ENCODE measurements around the gene SLC28A3.

Gene SLC28A3

DNA sequence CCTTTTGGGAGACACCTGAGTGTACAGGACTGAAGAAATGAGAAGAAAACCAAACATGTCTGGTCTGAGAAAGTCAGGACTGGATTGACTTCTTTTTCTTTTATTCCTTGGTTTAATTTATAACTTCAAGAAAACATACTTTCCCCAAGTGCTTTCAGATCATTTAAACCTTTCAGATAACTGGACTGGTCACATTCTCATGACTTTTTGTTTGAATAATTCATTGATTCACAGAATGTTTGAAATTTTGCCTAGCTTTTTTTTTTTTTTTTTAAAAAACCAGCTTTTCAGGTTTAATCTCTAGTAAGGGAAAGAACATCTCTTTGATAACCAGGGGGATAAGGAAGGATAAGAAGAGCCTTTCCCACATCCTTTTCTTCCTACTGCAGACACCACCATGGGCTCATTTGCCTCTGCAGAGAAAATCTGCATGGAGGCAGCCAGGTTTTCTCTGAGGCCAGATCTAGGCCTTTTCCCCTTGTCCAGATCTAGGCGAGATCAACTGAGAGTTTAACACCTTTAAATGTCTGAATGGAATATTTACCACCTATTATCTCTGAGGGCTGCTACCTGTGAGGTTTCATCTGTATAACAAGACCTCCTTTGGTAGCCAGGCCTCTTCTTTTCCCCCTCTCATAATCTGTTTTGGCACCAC is 45.0 kb upstream of the SLC28A3 start:
- Histone ChIP-seq H3K36me3 (ENCODE audit: control insufficient read depth in 1 of 2, insufficient read depth in 2 of 2, low read depth in 1 of 2, low read length in 2 of 2) (no peaks in the 10 kb centered on the region), H2BK5ac (ENCODE audit: low read depth, low read length, poor library complexity, severe bottlenecking) (no peak overlapping the region), H3K4me2 (ENCODE audit: low read length, poor library complexity, severe bottlenecking) (no peak overlapping the region), H2BK120ac (ENCODE audit: low read depth, low read length) (no peak overlapping the region), H3K9ac (ENCODE audit: low read length) (no peak overlapping the region), H3K27ac (ENCODE audit: low read length, poor library complexity, severe bottlenecking) (no peak overlapping the region), H3K14ac (ENCODE audit: low read length in 2 of 2) (no peak overlapping the region), H2AFZ (ENCODE audit: low read depth, low read length) (no peak overlapping the region), H3K18ac (ENCODE audit: low read depth in 1 of 2, low read length in 2 of 2) (no peak overlapping the region), H4K8ac (ENCODE audit: low read length) (no peak overlapping the region), H3K9me3 (ENCODE audit: control insufficient read depth, low read length) (no peaks in the 10 kb centered on the region), H2AK5ac (ENCODE audit: low read length, severe bottlenecking) (no peak overlapping the region), H3K4ac (ENCODE audit: low read depth in 1 of 2, low read length in 2 of 2) (no peak overlapping the region), H3K4me3 (ENCODE audit: insufficient read depth in 1 of 2, low read depth in 1 of 2, low read length in 2 of 2) (no peak overlapping the region), H3K27me3 (ENCODE audit: control insufficient read depth in 1 of 2, insufficient read depth in 1 of 2, low read length in 2 of 2) (no peaks in the 10 kb centered on the region), H2BK12ac (ENCODE audit: low read length in 2 of 2) (no peak overlapping the region), H3K79me1 (replicated peaks; ENCODE audit: low read length, poor library complexity, severe bottlenecking) (no peaks in the 10 kb centered on the region), H3K23ac (ENCODE audit: low read length in 2 of 2) (no peak overlapping the region), H4K91ac (ENCODE audit: low read length) (no peak overlapping the region), H3K4me1 (ENCODE audit: control insufficient read depth, insufficient read depth, low read depth, low read length) (no peaks in the 10 kb centered on the region), H2BK15ac (ENCODE audit: low read depth, poor library complexity, severe bottlenecking) (no peak overlapping the region)
- DNase-seq, result no peak
- no CpG with 5 or more reads among the region's 1 CpG for WGBS

DNA sequence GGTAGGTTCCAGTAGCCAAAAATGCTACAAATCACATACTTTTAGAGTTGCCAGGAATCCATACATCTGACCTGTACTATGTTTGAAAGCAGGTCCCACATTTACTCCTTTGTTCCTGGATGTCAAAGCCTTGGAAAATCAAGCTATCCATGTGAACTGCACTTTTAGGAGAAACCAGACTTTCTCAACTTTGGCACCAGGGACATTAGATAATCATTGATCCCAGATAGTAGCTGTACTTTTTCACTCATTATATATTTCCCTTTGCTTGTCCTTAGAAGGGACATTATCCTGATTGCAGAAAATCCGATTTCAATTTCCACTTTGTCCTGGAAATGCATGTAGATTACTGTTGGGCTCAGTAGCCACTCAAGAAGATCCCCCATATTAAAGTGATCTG is 44.1 kb upstream of the SLC28A3 start:
- Histone ChIP-seq H3K4me3 (ENCODE audit: insufficient read depth in 1 of 2, low read depth in 1 of 2, low read length in 2 of 2) (no peak overlapping the region), H2BK120ac (ENCODE audit: low read depth, low read length) (no peak overlapping the region), H2AK5ac (ENCODE audit: low read length, severe bottlenecking) (no peak overlapping the region), H3K4me1 (ENCODE audit: control insufficient read depth, insufficient read depth, low read depth, low read length) (no peaks in the 10 kb centered on the region), H3K18ac (ENCODE audit: low read depth in 1 of 2, low read length in 2 of 2) (no peak overlapping the region), H4K91ac (ENCODE audit: low read length) (no peak overlapping the region), H3K9me3 (ENCODE audit: control insufficient read depth, low read length) (no peaks in the 10 kb centered on the region), H3K4me2 (ENCODE audit: low read length, poor library complexity, severe bottlenecking) (no peak overlapping the region), H4K8ac (ENCODE audit: low read length) (no peak overlapping the region), H2BK15ac (ENCODE audit: low read depth, poor library complexity, severe bottlenecking) (no peak overlapping the region), H3K27ac (ENCODE audit: low read length, poor library complexity, severe bottlenecking) (no peak overlapping the region), H2BK5ac (ENCODE audit: low read depth, low read length, poor library complexity, severe bottlenecking) (no peak overlapping the region), H3K27me3 (ENCODE audit: control insufficient read depth in 1 of 2, insufficient read depth in 1 of 2, low read length in 2 of 2) (no peaks in the 10 kb centered on the region), H2BK12ac (ENCODE audit: low read length in 2 of 2) (no peak overlapping the region), H3K9ac (ENCODE audit: low read length) (no peak overlapping the region), H3K23ac (ENCODE audit: low read length in 2 of 2) (no peak overlapping the region), H2AFZ (ENCODE audit: low read depth, low read length) (no peak overlapping the region), H3K14ac (ENCODE audit: low read length in 2 of 2) (no peak overlapping the region), H3K79me1 (replicated peaks; ENCODE audit: low read length, poor library complexity, severe bottlenecking) (no peaks in the 10 kb centered on the region), H3K4ac (ENCODE audit: low read depth in 1 of 2, low read length in 2 of 2) (no peak overlapping the region), H3K36me3 (ENCODE audit: control insufficient read depth in 1 of 2, insufficient read depth in 2 of 2, low read depth in 1 of 2, low read length in 2 of 2) (no peaks in the 10 kb centered on the region)
- no peak for DNase-seq
- WGBS, result 100% methylated on average over 1 of the region's 1 CpG

DNA sequence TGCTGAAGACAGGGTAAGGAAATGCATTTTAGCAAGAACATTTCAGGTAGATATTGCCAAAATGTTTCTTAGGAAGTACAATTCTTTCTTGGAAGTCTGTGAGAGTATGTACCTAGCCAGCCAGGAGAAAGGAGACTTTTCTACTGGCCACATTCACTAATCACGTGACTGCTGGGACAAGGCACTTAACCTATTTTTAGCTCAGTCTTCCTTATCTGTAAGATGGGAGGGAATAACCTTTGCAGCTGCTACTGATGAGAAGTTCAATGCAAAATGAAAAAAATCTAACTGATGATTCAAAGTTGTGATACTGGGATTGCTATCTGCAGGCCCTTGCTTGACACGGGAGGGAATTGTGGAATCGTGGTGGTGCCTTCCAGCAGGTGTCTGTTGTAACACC is 42.6 kb upstream of the SLC28A3 start:
- Histone ChIP-seq H2AK5ac (ENCODE audit: low read length, severe bottlenecking) (no peak overlapping the region), H3K23ac (ENCODE audit: low read length in 2 of 2) (no peak overlapping the region), H3K27me3 (ENCODE audit: control insufficient read depth in 1 of 2, insufficient read depth in 1 of 2, low read length in 2 of 2) (no peaks in the 10 kb centered on the region), H3K36me3 (ENCODE audit: control insufficient read depth in 1 of 2, insufficient read depth in 2 of 2, low read depth in 1 of 2, low read length in 2 of 2) (no peaks in the 10 kb centered on the region), H3K18ac (ENCODE audit: low read depth in 1 of 2, low read length in 2 of 2) (no peak overlapping the region), H2BK15ac (ENCODE audit: low read depth, poor library complexity, severe bottlenecking) (no peak overlapping the region), H3K9me3 (ENCODE audit: control insufficient read depth, low read length) (no peaks in the 10 kb centered on the region), H2BK120ac (ENCODE audit: low read depth, low read length) (no peak overlapping the region), H3K14ac (ENCODE audit: low read length in 2 of 2) (no peak overlapping the region), H3K9ac (ENCODE audit: low read length) (no peak overlapping the region), H4K91ac (ENCODE audit: low read length) (no peak overlapping the region), H3K79me1 (replicated peaks; ENCODE audit: low read length, poor library complexity, severe bottlenecking) (no peaks in the 10 kb centered on the region), H3K4me1 (ENCODE audit: control insufficient read depth, insufficient read depth, low read depth, low read length) (no peaks in the 10 kb centered on the region), H3K4me2 (ENCODE audit: low read length, poor library complexity, severe bottlenecking) (no peak overlapping the region), H3K4ac (ENCODE audit: low read depth in 1 of 2, low read length in 2 of 2) (no peak overlapping the region), H2BK12ac (ENCODE audit: low read length in 2 of 2) (no peak overlapping the region), H3K4me3 (ENCODE audit: insufficient read depth in 1 of 2, low read depth in 1 of 2, low read length in 2 of 2) (no peak overlapping the region), H4K8ac (ENCODE audit: low read length) (no peak overlapping the region), H3K27ac (ENCODE audit: low read length, poor library complexity, severe bottlenecking) (no peak overlapping the region), H2BK5ac (ENCODE audit: low read depth, low read length, poor library complexity, severe bottlenecking) (no peak overlapping the region), H2AFZ (ENCODE audit: low read depth, low read length) (no peak overlapping the region)
- 75% methylated on average over 2 of the region's 3 CpGs for WGBS
- DNase-seq, result no peak

DNA sequence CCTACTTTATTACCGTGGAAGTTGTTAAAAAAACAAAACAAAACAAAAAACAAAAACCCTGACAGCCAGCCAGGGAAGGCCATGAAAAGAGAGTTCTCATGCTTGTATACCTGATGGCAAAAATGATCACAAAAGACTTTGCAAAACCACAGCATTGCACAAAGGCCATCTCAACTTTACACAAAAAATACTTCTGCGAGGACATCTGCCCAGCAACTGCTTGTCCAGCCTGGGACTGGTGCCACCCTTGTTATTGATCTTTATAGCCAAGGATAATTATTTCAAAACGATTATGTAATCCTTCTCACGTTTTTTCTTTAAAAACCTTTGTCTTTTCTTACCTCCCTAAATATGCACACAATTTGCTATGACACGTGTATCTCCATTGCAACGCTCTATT is 42.2 kb upstream of the SLC28A3 start:
- 91% methylated on average over 5 of the region's 6 CpGs for WGBS
- Histone ChIP-seq H2BK15ac (ENCODE audit: low read depth, poor library complexity, severe bottlenecking) (no peak overlapping the region), H3K27me3 (ENCODE audit: control insufficient read depth in 1 of 2, insufficient read depth in 1 of 2, low read length in 2 of 2) (no peaks in the 10 kb centered on the region), H3K4me2 (ENCODE audit: low read length, poor library complexity, severe bottlenecking) (no peak overlapping the region), H2AK5ac (ENCODE audit: low read length, severe bottlenecking) (no peak overlapping the region), H3K23ac (ENCODE audit: low read length in 2 of 2) (no peak overlapping the region), H3K14ac (ENCODE audit: low read length in 2 of 2) (no peak overlapping the region), H4K91ac (ENCODE audit: low read length) (no peak overlapping the region), H3K9ac (ENCODE audit: low read length) (no peak overlapping the region), H3K18ac (ENCODE audit: low read depth in 1 of 2, low read length in 2 of 2) (no peak overlapping the region), H2AFZ (ENCODE audit: low read depth, low read length) (no peak overlapping the region), H3K4ac (ENCODE audit: low read depth in 1 of 2, low read length in 2 of 2) (no peak overlapping the region), H3K79me1 (replicated peaks; ENCODE audit: low read length, poor library complexity, severe bottlenecking) (no peaks in the 10 kb centered on the region), H3K27ac (ENCODE audit: low read length, poor library complexity, severe bottlenecking) (no peak overlapping the region), H2BK12ac (ENCODE audit: low read length in 2 of 2) (no peak overlapping the region), H3K4me3 (ENCODE audit: insufficient read depth in 1 of 2, low read depth in 1 of 2, low read length in 2 of 2) (no peak overlapping the region), H3K9me3 (ENCODE audit: control insufficient read depth, low read length) (no peaks in the 10 kb centered on the region), H2BK120ac (ENCODE audit: low read depth, low read length) (no peak overlapping the region), H4K8ac (ENCODE audit: low read length) (no peak overlapping the region), H3K4me1 (ENCODE audit: control insufficient read depth, insufficient read depth, low read depth, low read length) (no peaks in the 10 kb centered on the region), H3K36me3 (ENCODE audit: control insufficient read depth in 1 of 2, insufficient read depth in 2 of 2, low read depth in 1 of 2, low read length in 2 of 2) (no peaks in the 10 kb centered on the region), H2BK5ac (ENCODE audit: low read depth, low read length, poor library complexity, severe bottlenecking) (no peak overlapping the region)
- no peak for DNase-seq

Measured in mesenchymal stem cell (in vitro differentiated cells and primary cell).